DOHH2 (cell line): ENCODE measurements around the gene RXRA.

Experiments
- CTCF ChIP-seq: fragments of 200-600 bp; sonication (generic); IDR thresholded peaks from one replicate; pipeline ENCODE4 v1.5.1; 2014; ENCODE audit warnings: antibody characterized with exemption, mild to moderate bottlenecking, low read depth, low read length; ENCODE audit not compliant: poor library complexity, severe bottlenecking
- EZH2phosphoT487 ChIP-seq: fragments of 200-600 bp; sonication (generic); IDR thresholded peaks from 2 replicates; pipeline ENCODE4 v1.6.1; 2017; ENCODE audit warnings: borderline replicate concordance, mild to moderate bottlenecking, antibody characterized with exemption, low read length, moderate library complexity, mixed read lengths

- TF ChIP-seq CTCF = no peak
- TF ChIP-seq EZH2phosphoT487 = no peak
Observed at GRCh38 chr9:134283692-134284265, 42.5 kb upstream of the RXRA start.
